Skin epidermis (tissue), 12 donors: ENCODE measurements around the gene COMMD1.
"Not testable (repeated sequence)": the region's sequence is repeated elsewhere in the genome, so short reads cannot be mapped to it uniquely, and the experiment has no call there.

Source experiments
- H3K27ac ChIP-seq, 21 experiments: fragments of 200-600 bp; sonication (generic) in 11 of 21; one replicate each; pipeline ENCODE4 v1.5.0; 2020; ENCODE audit warnings: mild to moderate bottlenecking in 3 of 21, inconsistent platforms in 2 of 21, moderate library complexity in 2 of 21
- H3K4me3 ChIP-seq, 7 experiments: fragments of 200-600 bp; sonication (generic) in 2 of 7; one replicate each; pipeline ENCODE4 v1.5.0; 2020; ENCODE audit warnings: inconsistent platforms in 2 of 7, mild to moderate bottlenecking in 2 of 7, moderate library complexity in 1 of 7

The COMMD1 gene

DNA sequence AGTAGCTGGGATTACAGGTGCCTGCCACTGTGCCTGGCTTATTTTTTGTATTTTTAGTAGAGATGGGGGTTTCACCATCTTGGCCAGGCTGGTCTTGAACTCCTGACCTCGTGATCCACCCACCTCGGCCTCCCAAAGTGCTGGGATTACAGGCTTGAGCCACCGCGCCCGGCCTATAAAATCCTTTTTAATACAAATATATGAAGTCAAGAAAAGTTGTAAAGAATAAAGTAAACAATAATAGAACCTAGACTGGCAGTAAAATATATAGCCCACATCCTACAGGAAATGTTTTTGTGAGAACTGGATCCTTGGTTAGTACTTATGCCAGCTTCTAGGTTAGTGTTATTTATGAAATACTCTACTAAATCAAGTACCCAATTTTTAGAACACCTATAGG, 99.0 kb downstream of the COMMD1 start:
- H3K27ac ChIP-seq, H3K4me3 ChIP-seq: not testable (repeated sequence)

DNA sequence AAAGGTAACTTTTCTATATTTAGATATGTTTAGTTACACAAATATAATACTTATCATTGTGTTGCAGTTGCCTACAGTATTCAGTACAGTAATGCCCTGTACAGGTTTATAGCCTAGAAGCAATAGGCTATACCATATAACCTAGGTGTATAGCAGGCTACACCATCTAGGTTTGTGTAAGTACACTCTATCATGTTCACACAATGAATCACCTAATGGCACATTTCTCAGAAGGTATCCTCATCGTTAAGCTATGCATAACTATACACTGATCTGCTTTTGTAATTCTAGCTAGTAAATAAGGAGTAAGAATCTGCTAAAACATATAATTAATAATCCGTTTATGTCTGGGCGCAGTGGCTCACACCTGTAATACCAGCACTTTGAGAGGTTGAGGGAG, 102.1 kb downstream of the COMMD1 start:
- H3K4me3 ChIP-seq, result no peak overlapping the region
- no peak overlapping the region for H3K27ac ChIP-seq

DNA sequence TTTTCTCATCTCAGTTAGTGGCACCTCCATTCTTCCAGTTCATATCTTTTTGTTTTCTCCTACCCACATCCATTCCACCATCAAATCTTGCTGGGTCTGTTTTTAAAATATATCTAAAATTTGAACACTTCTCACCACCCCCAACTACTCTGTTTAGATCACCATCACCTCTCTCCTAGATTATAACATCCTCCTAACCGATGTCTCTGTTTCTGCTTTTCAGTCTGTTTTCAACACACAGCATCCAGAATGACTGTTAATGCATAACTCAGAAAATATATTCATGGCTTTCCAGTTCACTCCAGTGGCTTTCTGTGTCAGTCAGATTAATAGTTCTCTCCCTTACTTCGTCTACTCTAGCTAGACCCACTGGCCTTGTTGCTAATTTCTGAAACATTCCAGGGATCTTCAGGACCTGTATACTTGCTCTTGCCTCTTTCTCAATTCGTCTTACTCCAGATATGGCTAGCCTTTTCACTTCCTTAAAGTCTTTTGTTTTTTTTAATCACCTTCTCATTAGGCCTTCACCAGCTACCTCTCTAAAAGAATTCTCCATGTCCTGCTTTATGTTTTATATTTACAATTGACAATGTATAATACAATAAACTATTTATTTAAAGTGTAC, 105.3 kb downstream of the COMMD1 start:
- no peak overlapping the region for H3K27ac ChIP-seq
- H3K4me3 ChIP-seq, result no peak overlapping the region

GRCh38 chr2:62013641-62014040, 108.2 kb downstream of the COMMD1 start:
- Histone ChIP-seq H3K4me3 (no peak overlapping the region), H3K27ac (no peak overlapping the region)

DNA sequence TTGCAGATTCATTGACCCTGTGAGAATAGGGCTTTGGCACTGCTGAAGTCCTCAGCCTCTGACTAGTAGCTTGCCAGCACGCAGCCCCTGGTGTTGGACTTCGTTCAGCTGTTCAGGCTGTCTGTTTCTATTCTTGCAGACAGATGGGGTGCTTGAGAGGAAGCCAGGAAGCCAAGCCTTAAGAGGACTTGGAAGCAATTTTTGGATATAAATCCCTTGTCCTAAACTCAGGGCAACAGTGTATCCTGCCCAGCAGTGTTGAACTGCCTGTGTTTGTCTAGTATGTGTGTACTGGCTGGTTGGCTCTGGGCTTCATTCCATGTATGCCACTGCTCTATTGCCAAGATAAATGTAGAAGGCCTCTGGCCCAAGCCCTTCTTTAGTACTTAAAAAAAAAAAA, 108.6 kb downstream of the COMMD1 start:
- no peak overlapping the region for H3K4me3 ChIP-seq
- H3K27ac ChIP-seq, result no peak overlapping the region

DNA sequence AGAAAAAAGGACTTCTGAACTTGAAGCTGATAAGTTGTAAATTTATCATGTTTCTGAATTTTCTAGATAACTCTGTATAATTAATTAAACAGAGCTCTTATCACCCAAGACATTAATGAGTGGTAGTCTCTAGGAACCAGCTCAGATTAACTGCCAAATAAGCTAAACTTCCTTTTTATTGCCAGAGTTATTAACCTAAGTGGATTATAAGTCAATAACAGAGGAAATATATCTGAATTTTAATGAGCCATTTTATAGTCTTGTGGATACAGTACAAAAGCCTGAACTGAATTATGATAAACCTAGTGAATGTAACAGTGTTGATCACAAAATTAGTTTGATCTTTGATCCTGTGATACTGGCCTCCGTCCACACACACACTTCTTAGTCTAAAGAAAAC, 111.5 kb downstream of the COMMD1 start:
- H3K4me3 ChIP-seq, result no peak overlapping the region
- no peak overlapping the region for H3K27ac ChIP-seq

DNA sequence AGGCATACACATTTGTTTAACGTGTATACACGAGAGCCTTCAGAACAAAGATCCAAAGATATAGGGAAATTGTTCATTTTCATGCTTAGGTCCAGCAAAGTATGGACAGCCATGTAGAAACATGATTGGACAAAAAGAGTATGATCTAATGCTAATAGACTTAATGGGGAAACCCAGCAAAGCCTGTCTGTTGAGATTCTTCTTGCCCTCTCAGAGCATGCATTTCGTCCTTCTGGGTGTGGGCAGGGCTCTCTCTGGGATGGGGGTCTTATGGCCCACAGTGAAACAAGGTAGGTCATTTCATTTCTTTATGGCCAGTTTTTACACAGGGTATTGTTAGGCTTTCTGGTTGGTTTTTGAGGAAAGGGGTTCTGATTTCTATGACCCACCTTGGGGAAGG, 124.4 kb downstream of the COMMD1 start:
- Histone ChIP-seq H3K27ac (no peak overlapping the region), H3K4me3 (no peak overlapping the region)

DNA sequence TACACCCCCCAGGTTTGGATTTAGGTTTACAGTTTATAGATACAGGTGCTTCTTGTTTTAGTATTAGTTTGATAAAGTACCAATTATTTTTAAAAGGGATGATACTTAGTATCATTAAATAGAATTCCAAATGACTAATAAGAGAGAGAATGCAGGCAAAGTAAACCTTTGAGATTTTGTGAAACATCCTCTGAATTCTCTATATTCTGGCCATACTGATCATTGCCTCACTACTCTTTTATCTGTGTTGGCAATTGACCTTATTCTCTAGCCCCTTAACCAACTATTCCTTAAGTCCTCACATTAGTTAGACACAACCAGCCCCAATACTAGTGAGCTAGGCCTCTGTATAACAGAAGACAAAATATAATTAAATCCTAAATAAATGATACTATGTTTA, 125.4 kb downstream of the COMMD1 start:
- Histone ChIP-seq H3K4me3 (no peak overlapping the region), H3K27ac (no peak overlapping the region)

DNA sequence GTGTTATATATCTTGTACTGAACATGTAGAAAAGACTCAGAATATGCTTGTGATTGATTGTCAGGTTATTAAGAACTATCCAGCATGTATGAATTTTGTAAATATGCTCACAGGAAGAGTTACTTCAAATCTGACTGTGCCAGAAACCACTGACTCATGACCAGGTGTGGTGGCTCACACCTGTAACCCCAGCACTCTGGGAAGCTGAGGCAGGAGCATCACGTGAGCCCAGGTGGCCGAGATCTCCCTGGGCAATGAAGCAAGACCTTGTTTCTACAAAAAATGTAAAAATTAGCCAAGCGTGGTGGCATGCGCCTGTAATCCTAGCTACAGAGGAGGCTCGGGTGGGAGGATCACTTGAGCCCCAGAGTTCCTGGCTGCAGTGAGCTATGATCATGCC, 126.6 kb downstream of the COMMD1 start:
- Histone ChIP-seq H3K4me3 (no peak overlapping the region), H3K27ac (no peak overlapping the region)

DNA sequence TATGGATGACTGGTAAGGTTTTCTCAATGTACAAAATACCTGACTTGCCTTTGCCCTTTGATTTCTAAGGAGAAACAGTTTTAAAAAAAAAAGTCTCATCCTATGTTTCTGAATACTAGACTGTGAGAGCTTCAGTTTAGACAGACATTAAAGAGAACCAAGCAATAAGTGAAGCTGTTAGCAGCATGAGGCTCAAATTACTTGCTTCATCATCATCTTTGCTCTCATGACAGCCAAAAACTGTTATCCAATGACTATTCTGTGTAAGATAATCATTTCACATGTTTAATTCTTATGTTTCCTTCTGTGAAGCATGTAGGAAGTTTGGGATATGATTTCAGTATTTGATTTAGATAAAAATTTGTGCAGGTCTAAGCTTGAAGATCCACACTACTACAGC, 129.2 kb downstream of the COMMD1 start:
- Histone ChIP-seq H3K27ac (no peak overlapping the region), H3K4me3 (no peak overlapping the region)

DNA sequence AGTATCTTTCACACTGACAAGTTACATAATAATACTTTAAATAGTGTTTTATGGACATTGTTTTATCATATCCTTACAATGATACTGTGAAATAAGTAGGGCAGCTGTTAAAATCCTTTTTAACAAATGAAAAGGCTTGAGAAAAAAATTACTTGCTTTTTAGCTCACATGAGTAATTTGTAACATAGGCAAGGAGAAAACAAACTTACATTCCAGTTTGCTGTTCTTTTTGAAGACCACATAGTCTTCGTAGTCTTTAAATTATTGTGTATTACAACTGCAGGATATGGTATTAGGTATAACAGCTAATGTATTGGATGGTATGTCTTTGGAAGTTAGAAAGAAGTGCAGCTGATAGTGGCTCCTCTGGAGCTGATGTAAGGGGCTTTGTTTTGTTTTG, 130.8 kb downstream of the COMMD1 start:
- no peak overlapping the region for H3K27ac ChIP-seq
- no peak overlapping the region for H3K4me3 ChIP-seq

DNA sequence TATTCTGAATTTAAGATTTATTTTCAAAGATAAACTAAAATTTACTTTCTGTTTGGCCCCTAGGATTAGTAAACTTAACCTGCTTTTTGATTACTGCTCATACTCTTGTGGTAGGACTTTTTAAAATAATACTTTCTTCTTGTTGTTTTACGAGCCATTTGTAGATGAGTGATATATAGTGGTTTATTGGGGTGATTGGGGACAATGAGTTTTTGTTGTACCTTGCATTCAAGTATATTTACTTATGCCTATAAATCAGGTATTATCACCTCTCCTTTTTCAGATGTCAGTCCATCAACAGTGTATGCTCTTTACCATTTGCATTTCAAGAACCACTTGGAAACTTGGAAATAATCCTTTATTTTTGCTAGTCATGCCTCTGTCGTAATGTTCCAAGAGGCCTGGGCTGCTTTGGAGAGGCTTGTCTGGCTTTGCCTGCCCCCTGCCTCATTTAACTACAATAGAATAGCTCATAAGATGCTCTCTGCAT, 131.3 kb downstream of the COMMD1 start:
- no peak overlapping the region for H3K27ac ChIP-seq
- no peak overlapping the region for H3K4me3 ChIP-seq

DNA sequence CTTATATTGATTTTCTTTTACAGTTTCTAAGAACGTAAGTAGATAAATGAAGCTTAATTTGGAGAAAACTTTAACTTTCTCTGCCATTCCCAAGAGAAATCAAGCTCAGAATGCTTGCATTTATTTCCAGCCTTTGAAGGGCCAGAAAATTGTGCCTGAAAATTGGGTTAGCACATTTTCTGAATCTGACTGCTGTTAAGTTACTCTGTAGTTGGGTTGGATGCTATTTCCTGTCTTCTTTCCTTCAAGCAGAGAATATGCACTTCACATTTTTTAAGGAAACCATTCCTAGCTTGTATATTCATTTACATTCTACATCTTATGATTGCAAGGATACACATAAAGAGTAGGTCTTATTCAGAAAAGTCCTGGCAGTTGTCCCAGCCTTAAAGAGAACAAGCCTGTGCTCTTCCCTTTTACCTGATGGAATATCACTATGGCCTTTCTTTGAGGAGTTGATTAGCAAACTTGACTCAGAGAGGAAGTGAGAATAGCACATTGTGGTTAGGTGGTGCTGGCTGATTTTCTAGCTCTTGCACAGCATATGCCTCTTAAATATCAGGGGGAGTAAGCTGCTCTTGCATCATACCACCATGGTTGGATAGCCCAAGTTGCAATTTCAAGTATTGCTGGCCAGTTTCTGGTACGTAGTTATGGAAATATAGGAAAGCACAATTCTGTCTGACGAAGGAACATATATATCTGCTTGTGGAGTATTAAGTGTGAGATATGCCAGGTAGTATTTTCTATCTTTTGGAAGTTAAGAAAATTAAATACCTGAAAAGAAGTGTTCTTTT, 133.7 kb downstream of the COMMD1 start:
- peak overlapping the region in 1 of 21 experiments; percentile 14 for H3K27ac ChIP-seq

DNA sequence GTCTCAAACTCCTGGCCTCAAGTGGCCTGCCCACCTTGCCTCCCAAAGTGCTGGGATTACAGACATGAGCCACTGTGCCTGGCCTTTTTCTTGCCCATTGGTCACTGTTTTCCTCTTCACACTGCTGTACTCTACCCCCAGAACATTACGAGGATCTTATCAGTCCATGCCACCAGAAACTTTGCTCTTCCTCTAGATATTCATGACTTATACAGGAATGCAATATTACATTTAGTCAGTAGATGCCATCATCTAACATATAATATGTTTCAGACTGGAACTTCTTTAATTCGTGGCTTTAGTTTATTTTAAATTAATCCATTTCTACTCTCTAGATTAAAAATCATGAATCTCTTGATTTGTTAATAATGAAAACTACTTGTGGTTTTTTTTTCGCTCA, 135.5 kb downstream of the COMMD1 start:
- Histone ChIP-seq H3K27ac (no peak overlapping the region), H3K4me3 (no peak overlapping the region)

More for the DNA sequence above, 133.7 kb downstream of the COMMD1 start:
- H3K4me3 ChIP-seq, result no peak overlapping the region

DNA sequence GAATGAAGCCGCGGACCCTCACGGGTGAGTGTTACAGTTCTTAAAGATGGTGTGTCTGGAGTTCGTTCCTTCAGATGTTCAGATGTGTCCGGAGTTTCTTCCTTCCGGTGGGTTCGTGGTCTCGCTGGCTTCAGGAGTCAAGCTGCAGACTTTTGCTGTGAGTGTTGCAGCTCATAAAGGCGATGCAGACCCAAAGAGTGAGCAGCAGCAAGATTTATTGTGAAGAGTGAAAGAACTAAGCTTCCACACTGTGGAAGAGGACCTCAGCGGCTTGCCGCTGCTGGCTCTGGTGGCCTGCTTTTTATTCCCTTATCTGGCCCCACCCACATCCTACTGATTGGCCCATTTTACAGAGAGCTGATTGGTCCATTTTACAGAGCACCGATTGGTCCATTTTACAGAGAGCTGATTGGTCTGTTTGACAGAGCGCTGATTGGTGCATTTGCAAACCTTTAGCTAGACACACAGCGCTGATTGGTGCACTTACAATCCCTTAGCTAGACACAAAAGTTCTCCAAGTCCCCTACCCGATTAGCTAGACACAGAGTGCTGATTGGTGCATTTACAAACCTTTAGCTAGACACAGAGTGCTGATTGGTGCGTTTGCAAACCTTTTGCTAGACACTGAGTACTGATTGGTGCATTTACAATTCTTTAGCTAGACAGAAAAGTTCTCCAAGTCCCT, 136.4 kb downstream of the COMMD1 start:
- not testable (repeated sequence) for H3K27ac ChIP-seq, H3K4me3 ChIP-seq

GRCh38 chr2:62042400-62042799, 136.9 kb downstream of the COMMD1 start:
- no peak overlapping the region for H3K4me3 ChIP-seq
- no peak overlapping the region for H3K27ac ChIP-seq

- Histone ChIP-seq H3K4me3 (no peak overlapping the region), H3K27ac (no peak overlapping the region)
These were observed 137.5 kb downstream of the COMMD1 start for GRCh38 chr2:62042944-62043343.

DNA sequence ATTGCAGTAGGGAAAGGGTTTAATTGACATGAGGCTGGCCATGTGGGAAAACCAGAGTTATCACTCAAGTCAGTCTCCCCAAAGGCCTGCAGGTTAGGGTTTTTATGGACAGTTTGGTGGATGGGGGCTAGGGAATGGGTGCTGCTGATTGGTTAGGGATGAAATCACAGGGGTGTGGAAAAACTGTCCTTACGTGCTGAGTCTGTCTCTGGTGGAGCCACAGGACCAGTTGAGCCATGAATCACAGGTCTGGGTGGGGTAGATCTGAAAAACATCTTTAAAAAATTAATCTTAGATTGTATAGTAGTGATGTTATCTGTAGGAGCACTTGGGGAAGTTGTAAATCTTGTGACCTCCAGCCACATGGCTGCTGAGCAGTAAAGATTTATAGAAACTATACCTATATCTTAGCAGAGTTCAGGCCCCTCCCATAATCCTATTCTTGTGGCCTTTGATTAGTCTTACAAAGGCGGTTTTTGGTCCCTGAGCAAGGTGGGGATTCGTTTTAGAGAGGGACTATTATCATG, 139.6 kb downstream of the COMMD1 start:
- no peak overlapping the region for H3K27ac ChIP-seq
- H3K4me3 ChIP-seq, result no peak overlapping the region

GRCh38 chr2:62046141-62046540, 140.7 kb downstream of the COMMD1 start:
- H3K27ac ChIP-seq, result no peak overlapping the region
- H3K4me3 ChIP-seq, result no peak overlapping the region

- Histone ChIP-seq H3K27ac (peak overlapping the region in 1 of 21 experiments; percentile 14), H3K4me3 (no peak overlapping the region)
These were observed 145.1 kb downstream of the COMMD1 start for GRCh38 chr2:62050456-62051045.
